ENCODE measurements around the gene IL12RB2.

Gene IL12RB2

DNA sequence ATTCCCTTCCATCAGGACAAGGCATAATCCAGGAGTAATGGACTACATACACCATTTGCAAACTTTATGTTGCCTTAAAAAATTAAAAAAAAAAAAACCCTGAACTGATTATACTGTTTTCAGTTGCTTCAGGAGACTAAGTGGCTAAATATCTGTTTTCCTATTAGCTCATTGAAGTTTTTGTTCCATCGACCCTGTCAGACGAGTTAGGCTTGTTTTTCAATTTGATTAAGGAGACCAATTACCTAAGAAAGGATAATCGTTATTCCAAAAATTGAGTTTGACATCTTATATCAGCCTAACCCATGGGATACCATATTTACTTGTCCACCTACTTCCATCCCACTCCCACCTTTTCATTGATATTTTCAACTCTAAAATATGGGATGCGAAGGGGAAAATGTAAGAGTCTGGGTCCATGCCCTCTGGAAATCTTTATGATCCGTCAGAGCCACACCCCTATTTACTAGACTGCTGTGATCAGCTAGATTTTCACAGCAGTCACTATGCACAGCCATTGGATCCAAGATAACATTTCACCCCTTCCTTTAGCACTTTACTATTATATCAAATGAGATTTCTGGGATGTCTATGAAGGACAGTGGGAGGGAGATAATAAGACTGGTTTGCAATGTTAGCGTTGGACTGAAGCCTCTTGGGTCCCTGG is 41.0 kb downstream of the IL12RB2 start:
- DNase-seq: no peak

DNA sequence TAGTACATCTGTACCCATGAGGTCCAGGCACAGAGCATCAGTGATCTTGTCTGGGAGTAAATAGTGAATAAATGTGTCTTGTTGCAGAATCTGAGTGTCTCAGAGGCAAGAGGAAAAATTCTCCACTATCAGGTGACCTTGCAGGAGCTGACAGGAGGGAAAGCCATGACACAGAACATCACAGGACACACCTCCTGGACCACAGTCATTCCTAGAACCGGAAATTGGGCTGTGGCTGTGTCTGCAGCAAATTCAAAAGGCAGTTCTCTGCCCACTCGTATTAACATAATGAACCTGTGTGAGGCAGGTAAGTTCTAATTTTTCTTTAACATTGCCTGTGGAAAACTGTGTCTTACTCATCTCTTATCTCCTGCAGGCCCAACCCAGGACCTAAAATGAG is 43.1 kb downstream of the IL12RB2 start:
- no peak for DNase-seq

DNA sequence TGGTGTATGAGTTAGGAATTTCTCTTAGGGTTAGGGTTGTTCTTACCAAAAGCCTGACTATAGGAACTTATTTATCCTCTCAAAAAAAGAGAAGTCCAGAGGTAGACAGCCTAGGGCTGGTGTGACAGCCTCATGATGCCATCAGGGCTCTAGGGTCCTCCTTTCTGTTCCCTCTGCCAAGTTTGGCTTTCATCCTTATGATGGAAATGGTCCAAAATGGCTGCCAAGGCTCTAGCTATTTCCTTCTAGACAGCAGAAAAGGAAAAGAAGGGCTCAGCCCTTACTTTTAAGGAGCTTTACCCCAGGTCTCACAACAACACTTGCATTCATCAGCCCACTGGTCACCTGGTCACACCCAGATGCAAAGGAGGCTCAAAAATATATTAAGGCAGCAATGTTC is 44.5 kb downstream of the IL12RB2 start:
- DNase-seq: no peak

DNA sequence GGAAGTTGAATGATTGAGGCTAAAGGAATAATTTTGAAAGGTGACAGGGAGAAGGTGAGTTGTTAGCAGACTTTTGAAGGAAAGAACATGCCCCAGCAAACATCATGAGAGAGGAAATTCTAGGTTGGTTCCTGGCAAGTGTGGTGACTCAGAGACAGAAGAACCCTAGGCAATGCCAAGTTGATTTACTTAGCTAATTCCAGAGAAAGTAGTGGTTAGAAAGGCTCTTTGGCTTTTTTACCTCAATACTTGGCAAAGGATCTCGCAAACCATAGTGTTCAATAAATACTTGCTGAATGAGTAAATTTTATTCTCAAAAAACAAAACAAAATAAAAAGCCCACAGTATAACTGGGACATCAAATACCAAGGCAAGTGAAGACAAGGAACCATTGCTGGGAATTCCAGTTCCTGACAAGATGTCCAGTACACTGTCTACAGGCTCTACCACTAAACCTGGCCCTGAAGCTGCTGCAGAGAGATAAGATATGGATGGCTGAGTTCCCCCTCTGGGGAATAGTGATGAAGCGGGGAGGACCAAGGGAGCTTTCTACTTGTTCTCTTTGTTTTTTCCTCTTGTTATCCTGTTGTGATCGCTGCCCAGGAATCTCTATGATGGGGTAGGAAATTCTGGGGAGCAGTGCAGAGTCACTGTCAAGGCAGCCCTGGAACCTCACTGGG is 48.2 kb downstream of the IL12RB2 start:
- DNase-seq: no peak

DNA sequence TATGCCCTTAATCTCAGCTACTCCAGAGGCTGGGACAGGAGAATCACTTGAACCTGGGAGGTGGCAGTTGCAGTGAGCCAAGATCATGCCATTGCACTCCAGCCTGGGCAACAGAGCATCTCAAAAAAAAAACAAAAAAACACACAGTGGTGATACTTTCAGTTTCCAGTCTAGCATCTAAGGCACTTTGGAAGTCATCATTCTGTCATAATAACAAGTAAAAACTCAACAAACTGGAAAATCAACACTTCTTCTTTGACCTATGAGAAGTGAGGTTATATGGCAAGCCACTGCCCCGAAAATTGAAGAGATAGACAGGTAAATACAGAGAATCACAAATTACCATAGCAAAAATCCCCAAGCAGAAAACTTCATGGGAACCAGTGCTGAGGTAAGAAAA is 51.9 kb downstream of the IL12RB2 start:
- no peak for DNase-seq

DNA sequence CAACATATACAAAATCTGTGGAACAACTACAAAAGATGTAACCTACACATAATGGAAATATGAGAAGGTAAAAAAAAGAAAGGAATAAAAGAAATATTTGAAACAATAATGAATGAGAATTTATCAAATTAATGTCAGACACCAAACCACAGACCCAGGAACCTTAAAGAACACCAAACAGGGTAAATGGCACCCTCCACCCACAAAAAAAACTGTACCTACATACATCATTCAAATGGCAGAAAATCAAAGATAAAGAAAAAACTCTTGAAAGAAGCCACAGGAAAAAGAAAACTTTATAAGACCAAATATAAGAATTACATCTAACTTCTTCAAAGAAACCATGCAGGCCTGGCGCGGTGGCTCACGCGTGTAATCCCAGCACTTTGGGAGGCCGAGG is 54.0 kb downstream of the IL12RB2 start:
- DNase-seq: no peak

DNA sequence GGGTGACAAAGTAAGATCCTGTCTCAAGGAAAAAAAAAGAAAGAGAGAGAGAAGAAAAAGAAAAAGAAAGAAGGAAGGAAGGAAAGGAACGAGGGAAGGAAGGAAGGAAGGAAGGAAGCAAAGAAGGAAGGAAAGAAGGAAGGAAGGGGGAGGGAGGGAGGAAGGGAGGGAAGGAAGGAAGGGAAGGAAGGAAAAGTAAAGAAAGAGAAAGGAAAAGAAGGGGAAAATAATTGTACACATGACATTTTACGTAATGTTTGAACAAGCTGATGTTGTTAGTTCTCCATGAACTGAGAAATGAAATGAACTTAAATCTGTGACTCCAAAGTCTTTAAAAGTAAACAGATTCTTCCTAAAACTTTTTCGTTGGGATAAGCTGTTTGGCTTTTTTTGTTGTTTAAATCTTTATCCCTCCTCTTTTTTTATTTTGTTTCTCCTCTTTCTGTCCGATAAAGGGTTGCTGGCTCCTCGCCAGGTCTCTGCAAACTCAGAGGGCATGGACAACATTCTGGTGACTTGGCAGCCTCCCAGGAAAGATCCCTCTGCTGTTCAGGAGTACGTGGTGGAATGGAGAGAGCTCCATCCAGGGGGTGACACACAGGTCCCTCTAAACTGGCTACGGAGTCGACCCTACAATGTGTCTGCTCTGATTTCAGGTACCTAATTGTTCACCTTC is 59.8 kb downstream of the IL12RB2 start:
- no peak for DNase-seq

DNA sequence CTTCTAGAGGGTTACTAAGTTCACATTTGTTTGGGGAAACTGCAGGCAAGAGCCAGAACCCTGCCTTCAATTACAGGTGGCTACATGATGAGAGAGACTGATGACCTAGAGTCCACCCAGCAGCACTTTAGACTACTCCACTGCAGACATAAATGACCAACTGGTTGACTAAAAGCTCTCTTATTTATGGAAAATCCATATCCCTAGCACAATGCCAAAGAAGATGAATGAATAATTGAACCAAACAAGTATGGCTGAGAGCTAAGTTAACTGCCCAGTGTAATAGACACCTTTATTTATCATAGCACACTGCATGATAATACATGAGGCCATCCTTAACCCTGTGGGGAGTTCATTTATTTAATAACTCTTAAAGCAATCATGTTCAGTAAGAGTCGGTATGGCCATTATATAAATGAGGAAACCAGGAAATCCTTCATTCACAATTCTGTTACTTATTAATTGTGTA is 60.4 kb downstream of the IL12RB2 start:
- DNase-seq: no peak

DNA sequence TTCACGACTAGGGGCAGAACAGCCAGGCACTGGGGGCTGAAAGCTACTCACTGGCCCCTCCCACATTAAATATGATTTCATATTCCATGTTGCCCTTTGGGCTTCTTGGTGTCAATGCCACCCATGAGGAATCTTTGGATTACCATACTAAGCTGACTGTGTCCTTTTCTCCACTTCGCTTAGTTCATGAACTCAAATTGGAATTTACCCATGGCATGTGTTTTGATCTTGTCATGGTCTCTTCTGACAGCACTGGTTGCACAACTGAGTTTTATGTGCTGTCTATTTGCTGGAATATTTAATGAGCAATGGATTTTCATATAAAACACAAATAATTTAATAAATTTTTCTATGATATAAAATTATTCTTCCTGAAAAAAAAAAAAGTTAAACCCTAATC is 63.4 kb downstream of the IL12RB2 start:
- no peak for DNase-seq

DNA sequence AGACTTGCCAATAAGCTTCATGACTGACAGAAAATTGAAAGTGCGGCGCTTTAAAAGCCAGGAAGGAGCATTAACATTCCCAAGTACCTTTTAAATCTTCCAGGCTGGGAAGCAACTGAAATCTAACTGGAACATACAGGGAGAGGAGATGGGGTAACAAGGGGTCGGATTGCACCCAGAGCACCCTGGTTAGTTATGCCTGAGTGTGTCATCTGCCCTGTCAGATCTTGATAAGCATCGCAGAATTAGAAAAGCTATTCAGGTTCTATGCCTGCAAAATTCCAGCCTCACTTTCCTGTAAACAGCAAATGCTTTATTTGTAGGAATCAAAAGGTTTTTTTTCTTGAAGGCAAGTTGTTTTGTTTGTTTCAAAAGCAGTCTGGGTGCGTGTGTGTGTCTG is 64.0 kb downstream of the IL12RB2 start:
- DNase-seq: no peak

DNA sequence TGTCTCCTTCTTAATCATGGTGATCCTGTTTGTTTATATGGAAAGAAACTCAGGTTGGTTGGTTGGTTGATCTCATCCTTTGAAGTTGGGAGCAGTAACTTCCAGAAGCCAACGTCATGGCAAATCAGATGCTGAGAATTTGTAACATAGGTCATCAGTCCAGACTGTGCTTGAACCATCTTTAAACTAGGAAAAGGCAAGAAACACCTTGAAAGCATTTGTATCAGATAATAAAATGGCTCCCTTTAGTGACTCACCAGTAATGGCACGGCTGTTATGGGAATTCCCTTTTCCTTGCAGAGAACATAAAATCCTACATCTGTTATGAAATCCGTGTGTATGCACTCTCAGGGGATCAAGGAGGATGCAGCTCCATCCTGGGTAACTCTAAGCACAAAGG is 64.5 kb downstream of the IL12RB2 start:
- DNase-seq: no peak

DNA sequence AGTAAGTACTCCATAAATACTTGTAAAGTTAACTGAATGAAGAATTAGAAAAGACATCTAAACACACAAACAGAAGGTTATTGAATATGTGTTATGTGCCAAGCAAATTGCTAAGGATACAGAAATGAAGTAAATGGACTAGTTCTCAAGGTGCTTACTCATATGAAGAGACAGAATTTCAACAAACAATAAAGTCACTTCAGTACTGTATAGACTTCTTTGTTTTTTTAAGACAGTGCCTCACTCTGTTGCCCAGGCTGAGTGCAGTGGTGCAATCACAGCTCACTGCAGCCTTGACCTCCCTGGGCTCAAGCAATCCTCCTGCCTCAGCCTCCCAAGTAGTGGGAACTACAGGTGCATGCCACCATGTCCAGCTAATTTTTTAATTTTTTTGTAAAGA is 65.2 kb downstream of the IL12RB2 start:
- DNase-seq: no peak

DNA sequence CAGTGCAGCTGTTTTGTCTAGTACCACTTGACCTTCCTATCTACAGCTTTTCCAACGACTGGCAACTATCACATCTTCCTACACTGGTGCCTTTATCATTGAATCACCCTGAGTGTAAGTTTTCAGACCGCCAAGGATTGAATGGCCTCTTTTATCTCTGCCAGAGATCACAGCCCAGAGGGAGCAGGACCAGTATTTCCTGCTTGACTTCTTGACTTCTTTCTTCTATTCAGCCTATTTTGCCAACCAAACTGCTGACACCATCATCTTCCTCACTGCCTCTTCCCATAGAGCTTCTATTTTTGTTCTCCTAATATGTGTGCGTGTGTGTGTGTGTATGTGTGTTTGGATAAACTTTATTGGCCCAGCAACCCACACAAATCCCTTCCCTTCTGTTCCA is 68.7 kb downstream of the IL12RB2 start:
- DNase-seq: no peak

DNA sequence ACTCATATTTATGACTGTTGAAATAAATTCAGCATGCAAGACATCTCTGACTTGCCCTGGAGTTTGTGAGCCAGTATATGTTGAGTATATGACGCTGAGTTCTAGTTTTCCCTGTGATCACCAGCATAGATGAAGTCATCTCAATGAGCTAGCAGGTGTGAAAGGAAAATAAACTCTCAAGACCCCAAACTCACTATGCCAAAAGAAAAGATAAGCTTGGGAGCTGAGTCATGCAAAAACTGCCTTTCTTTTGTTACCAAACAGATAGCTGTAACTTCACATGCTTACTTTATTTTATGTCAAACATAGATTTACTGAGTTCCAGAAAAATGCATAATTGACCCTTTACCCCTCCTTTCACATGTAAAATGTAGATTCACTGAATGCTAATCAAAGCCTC is 69.6 kb downstream of the IL12RB2 start:
- DNase-seq: no peak

DNA sequence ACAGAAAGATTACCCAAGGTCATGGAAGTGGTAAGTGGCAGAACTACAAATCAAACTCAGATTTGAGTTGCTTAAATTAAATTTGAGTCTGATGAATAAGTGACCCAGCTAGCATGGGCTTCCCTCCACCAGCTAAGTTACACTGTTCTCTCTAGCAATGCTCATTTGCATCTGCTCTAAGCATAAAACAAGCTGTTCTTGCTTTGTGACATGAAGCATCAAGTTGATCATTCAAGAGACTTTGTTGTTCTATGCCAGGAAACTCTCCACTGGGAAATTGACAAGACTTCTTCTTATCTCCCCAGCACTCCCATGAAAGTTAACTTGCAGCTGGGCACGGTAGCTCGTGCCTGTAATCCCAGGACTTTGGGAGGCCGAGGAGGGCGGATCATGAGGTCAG is 73.5 kb downstream of the IL12RB2 start:
- no peak for DNase-seq

DNA sequence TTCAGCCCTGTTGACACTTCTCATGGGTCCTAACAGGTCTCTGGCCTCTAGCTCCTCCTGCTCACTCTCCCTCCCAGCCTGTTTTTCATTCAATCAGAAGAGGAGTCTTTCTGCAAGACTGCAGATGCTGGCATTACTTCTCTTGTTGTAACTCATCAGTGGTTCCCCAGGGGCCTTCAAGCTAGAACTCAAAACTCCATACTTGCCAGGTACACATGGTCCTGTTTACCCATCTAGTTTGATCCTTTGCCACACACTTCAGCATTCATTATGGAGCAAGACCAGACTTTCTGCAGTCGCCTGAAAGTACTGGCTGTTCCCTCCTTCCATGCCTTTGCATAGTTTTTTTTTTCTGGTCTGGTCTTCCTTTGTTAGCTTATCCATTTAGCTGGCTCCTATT is 74.6 kb downstream of the IL12RB2 start:
- no peak for DNase-seq

DNA sequence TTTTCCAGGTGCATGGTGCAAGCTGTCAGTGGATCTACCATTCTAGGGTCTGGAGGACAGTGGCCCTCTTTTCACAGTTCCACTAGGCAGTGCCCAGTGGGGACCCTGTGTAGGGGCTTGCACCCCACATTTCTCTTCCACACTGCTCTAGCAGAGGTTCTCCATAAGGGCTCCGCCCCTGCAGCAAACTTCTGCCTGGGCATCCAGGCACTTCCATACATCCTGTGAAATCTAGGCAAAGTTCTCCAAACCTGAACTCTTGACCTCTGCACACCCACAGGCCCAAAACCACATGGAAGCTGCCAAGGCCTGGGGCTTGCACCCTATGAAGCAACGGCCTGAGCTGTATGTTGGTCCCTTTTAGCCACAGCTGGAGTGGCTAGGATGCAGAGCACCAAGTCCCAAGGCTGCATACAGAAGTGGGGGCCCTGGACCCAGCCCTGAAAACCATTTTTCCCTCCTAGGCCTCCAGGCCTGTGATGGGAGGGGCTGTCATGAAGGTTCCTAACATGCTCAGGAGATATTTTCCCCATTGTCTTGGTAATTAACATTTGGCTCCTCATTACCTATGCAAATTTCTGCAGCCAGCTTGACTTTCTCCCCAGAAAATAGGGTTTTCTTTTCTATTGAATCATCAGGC is 76.4 kb downstream of the IL12RB2 start:
- DNase-seq: no peak

DNA sequence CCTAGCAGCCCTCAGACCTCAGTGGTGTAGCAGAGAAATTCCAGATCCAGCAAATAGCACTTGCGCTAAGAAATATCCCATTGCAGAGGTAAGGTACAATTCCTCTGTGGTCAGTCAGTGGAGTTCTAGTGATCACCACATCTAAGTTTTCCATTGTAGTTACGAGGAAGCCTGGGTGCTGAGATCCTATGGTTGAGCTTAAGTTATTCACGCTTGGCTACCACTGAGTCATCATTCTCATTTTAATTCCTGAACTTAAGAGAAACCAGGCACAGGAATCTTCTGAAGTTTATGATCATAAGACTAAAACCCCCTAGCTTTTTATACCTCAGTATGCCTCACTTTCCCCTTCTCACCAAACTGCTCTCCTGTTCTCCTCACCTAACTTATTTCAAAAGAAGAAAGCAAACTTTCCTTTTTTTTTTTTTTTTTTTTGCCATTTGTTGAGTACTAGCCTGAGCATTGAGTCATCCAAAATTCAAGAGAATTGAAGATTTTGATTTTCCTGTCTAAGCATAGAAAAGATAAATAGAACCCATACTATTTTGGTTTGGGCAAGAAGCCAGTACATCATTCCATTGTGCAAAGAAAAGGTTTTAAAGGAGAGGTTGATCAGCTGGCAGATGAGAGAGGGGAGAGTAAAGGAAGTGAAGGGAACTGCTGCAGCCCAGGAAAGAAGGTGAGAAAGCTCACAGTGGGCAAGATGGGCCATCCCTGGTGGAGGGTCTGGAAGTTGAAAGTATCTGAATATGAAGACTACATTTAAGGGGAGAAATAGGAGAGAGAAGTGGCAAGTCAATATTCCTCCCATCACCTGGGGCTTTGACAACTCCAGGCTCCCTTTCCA is 82.6 kb downstream of the IL12RB2 start:
- no peak for DNase-seq

DNA sequence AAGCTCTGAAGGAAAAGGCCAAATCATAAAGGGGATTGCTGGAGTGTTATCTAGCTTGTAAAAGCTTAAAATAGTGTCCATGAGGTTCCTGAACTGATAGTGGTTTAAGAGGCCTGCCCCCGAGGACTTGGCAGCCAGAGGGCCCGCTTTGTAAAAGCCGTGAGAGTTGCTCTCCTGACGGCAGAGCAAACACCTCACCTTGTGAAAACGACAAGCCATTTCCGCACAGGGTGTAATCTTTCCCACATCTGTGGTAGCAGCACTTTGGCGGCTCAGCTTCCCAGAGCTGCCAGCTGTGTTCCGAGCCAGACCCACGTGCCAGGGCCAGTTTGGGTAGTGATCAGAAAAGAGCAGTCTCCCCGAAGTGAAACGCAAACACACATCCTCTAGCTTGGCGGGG is 85.6 kb downstream of the IL12RB2 start:
- no peak for DNase-seq

DNA sequence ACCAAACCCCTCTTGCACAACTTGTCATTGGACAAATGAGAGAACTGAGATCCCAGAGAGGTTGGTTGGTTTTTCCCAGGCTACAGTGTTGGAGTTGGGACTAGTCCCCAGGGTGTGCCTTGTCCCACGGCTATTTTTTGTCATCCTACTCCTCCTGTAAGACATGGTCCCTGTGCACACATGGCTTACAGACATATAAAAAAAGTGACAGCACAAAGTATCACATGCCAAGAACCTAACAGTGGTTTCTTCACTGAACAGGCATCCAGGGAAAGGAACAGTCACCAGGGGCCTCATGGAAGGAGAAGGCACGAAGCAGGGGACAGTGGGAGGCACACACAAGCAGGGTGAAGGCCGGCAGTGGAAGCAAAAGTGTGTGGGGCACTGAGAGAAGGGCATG is 86.1 kb downstream of the IL12RB2 start:
- no peak for DNase-seq

DNA sequence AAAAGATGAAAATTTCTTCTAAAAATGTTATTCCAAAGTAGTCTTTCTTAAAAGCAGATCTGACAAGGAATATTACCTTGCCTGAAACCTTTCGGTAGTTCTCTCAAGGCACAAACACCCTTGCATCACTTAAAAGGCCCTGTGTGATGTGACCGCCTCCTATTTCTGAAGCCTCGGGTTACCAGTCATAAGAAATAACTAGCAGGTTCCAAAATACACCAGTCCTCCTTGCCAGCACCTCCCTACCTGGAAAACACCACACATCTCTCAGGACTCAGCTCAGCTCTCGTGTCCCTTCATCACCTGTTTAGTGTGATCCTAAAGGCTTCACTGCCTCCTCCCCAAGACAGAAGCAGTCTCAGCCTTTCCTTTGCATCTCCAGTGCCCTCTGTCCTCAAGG is 86.9 kb downstream of the IL12RB2 start:
- no peak for DNase-seq

DNA sequence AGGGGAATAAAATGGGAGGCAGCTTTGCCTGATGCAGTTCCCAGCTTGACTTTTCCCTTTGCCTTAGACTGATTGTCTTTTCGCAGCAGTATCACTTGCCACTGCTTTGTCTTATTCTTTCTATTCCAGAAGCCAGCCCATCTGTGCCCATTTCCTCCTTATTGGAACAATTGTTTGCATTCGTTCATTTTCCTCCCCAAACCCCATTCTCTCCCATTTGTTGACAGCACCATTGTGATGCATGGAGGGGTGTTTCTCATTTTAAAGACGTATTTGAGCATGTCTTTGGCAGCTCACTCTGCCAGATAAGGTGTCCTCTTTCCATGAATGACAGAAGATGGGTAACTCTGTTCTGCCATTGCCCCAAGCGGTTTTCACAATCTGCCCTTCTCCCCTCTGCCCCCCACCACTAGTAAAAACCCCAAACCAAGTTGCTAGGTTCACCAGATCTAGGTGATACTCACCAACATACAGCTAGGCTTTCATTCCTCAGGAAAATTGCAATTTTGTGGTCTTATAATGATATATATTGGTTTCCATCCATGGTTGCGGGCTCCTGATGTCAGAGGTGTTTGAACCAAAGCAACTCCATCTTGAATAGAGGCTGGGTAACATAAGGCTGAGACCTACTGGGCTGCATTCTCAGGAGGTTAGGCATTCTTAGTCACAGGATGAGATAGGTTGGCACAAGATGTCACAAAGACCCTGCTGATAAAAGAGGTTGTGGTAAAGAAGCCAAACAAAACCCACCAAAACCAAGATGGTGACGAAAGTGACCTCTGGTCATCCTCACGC is 91.7 kb downstream of the IL12RB2 start:
- DNase-seq: no peak
